Bronchial epithelial cell (primary cell): ENCODE measurements around the gene SIRPG. TPM values are rescaled to one million over a fixed set of nuclear protein-coding genes. Genes with fewer than 3 reads are reported as not detected.
A peak's percentile ranks its signal among the peaks of the same experiment; 100 is the strongest.

Source experiments
- DNase-seq: peaks from one replicate; pipeline ENCODE4 v3.0.0-alpha.2; 2010; ENCODE audit warnings: low read depth
- FAIRE-seq: peaks from 2 replicates; lab custom pipeline; 2011; peaks lifted over from hg19 to GRCh38; lab: Jason Lieb, UNC
- H3K27me3 ChIP-seq: 2 replicates; pipeline ENCODE4 v1.5.1; 2011; ENCODE audit warnings: low read length; ENCODE audit not compliant: control insufficient read depth, insufficient read depth
- H3K36me3 ChIP-seq: 2 replicates; pipeline ENCODE4 v1.5.1; 2011; ENCODE audit warnings: low read length; ENCODE audit not compliant: control insufficient read depth, insufficient read depth
- H3K4me3 ChIP-seq: 2 replicates; pipeline ENCODE4 v1.5.1; 2011; ENCODE audit warnings: mild to moderate bottlenecking, low read depth, low read length, control low read depth
- CTCF ChIP-seq: IDR thresholded peaks from 2 replicates; pipeline ENCODE4 v1.5.1; 2011; ENCODE audit warnings: mild to moderate bottlenecking, moderate library complexity, low read length, control low read depth, inconsistent platforms; ENCODE audit not compliant: insufficient read depth, severe bottlenecking
- total RNA-seq: library from RNA; depleted of rRNA; stranded (reverse); fragments of >200 nt; gene quantifications from 2 replicates; pipeline ENCODE4 v1.2.1, GENCODE V29; 2014

SIRPG gene
- total RNA-seq, 1 donor from 2014 or later, result not detected

DNA sequence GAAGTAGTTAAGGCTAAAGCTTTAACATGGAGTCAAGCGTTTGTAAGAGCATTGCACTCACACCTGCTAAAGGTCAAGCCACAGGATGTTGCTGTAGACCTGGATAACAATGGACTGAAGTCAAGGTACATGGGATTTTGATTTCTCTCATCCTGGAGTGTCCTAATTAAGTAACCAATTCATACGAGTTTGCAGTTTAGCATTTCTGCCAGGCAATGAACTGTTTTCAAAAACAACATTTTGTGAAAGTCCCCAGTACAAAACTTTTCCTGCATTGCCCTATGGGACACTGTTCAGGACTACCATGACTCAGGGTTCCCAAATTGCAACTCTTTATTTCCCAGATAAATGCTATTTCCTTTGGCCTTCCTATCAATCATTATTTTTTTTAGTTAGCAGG, 20.4 kb downstream of the SIRPG start:
- FAIRE-seq (no peak), DNase-seq (no peak)
- no peaks in the 10 kb centered on the region for H3K36me3 ChIP-seq
- no peaks in the 10 kb centered on the region for H3K27me3 ChIP-seq
- no peak overlapping the region for H3K4me3 ChIP-seq
- TF ChIP-seq CTCF, result no peak

DNA sequence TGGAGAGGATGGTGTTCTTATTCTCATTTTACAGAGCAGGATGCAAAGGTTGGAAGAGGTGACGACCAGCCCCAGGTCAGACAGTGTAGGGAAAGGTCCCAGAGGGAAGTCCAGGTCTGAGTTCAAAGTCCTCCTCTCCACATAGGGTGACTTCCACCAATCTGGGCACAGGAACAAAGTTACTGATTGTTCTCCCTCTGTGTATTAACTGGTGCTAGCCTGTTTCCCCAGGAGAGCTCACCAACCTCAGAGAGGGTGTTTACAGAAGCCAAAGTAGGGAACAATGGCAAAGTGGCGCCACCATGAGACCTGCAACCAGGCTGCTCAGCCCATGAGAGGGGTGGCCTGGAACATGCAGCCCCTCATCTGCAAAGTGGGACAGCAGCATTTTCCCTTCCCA, 21.0 kb downstream of the SIRPG start:
- no peak for TF ChIP-seq CTCF
- Histone ChIP-seq H3K27me3 (no peaks in the 10 kb centered on the region), H3K36me3 (no peaks in the 10 kb centered on the region), H3K4me3 (no peak overlapping the region)
- DNase-seq, result no peak
- no peak for FAIRE-seq

GRCh38 chr20:1635291-1635979, 22.1 kb downstream of the SIRPG start:
- DNase-seq, result no peak
- H3K27me3 ChIP-seq, result no peaks in the 10 kb centered on the region
- FAIRE-seq, result no peak
- H3K36me3 ChIP-seq, result no peaks in the 10 kb centered on the region
- H3K4me3 ChIP-seq, result no peak overlapping the region
- no peak for TF ChIP-seq CTCF

- no peaks in the 10 kb centered on the region for H3K27me3 ChIP-seq
- TF ChIP-seq CTCF, result no peak
- FAIRE-seq, result no peak
- H3K36me3 ChIP-seq, result no peaks in the 10 kb centered on the region
- H3K4me3 ChIP-seq, result no peak overlapping the region
- DNase-seq, result peak; percentile 19
These were observed 24.0 kb downstream of the SIRPG start for GRCh38 chr20:1633535-1633934.

GRCh38 chr20:1632178-1632577, 25.4 kb downstream of the SIRPG start:
- H3K4me3 ChIP-seq, result no peak overlapping the region
- no peak for TF ChIP-seq CTCF
- peaks cover 2% of the 10 kb centered on the region for H3K27me3 ChIP-seq
- DNase-seq, result no peak
- no peak for FAIRE-seq
- H3K36me3 ChIP-seq, result no peaks in the 10 kb centered on the region
